HG03469 (cell line): ENCODE data around the gene CD6.
"Not testable (repeated sequence)": the region's sequence is repeated elsewhere in the genome, so short reads cannot be mapped to it uniquely, and the experiment has no call there.

Experiments used
- ATAC-seq: cut with Tn5 transposase; IDR thresholded peaks from one replicate; pipeline ENCODE4 v1.9.1; 2021; ENCODE audit warnings: mild to moderate bottlenecking, moderate library complexity, moderate number of reproducible peaks; ENCODE audit not compliant: unreplicated experiment

CD6 gene

DNA sequence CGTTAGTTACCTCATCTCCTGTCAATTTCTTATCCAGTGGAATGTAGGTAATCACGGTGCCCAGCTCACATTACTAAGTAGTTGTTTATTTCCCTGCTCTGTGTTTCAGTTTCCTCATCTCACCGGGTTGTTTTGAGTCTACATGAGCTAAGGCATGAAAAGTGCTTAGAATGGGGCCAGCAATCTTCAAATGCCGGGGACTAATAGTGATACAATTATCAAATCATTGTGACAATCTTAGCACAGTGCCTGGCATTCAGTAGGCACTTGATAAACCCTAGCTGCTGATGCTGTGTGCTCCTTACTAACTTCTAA lies 77.5 kb downstream of the CD6 start:
- ATAC-seq, result no peak

DNA sequence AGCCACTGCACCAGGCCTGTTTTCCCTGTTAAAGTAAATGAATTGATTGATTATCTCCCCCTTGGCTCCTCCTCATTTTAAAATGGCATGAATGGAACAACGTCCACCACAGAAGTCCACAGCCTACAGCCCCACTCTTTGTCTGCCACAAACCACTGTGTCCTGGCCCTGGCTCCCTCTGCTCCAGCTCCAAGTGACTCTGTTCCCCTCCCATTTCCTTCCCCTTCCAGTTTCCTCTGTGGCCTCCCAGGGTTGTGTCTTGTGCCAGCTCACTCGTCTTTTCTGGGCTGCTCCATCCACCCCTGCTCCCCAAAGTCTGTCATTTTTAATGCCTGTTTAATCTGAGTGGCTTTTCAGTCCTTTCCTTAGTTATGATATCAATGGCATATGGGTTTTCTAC lies 78.4 kb downstream of the CD6 start:
- no peak for ATAC-seq

DNA sequence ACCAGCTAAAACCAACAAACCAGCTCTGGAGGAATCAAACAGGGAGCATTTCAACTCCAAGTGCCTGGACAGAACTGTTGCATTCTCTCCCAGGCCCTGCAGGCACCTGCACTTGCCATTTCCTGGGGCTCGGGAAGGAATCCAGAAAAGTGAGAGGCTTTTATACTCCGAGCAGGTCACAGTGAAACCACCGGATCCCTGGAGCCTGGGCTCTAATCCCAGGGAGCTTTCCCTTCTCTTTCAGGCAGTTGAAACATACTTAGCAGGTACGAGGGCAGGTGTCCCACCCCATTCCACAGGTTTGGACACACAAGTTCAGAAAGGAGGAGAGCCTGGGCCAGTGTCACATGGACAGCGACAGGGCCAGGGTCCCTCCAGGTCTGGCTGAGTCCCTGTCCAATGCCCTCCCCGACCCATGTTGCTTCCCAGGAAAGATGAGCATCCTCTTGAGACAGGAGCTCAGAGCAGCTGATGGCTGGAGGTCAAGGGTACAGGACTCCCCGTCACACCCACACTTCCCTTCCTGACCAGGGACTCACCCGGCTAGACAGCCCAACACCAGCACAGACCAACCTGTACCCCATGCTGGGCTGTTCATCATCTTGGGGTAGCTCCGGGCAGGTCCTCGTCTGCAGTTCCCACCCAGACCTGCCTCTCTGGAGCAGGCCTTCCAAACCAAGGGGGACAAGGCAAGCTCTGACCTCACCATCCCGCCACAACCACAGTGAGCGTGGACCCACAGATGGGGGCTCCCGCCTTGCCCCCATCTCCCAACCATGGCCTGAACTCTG lies 80.9 kb downstream of the CD6 start:
- no peak for ATAC-seq

DNA sequence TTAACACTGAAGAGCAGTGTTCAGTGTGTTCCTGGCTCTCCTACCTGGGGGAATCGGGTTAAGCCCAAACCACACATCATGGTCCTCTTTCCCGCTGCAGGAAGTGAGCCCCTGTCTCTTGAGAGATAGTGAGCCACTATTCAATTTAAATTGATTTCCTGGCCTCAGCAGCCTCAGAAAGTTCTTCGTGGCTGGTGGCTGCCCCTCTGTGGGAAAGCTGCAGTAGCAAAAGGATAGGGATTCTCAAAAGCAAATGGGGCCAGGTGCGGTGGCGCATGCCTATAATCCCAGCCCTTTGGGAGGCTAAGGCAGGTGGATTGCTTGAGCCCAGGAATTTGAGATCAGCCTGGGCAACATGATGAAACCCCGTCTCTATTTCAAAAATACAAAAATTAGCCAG lies 81.7 kb downstream of the CD6 start:
- no peak for ATAC-seq

DNA sequence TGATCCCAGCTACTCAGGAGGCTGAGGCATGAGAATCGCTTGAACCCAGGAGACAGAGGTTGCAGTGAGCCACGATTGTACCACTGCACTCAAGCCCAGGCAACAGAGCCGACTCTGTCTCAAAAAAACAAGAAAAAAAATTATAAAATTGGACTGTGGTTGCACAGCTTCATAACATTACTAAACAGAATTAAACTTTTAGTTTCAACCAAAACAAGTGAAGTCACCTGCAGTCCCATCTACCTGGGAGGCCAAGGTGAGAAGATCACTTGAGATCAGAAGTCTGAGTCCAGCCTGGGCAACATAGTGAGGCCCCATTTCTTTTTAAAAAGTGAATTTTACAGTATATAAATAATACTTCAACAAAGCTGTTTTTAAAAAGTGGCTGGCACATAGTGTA lies 83.0 kb downstream of the CD6 start:
- no peak for ATAC-seq

DNA sequence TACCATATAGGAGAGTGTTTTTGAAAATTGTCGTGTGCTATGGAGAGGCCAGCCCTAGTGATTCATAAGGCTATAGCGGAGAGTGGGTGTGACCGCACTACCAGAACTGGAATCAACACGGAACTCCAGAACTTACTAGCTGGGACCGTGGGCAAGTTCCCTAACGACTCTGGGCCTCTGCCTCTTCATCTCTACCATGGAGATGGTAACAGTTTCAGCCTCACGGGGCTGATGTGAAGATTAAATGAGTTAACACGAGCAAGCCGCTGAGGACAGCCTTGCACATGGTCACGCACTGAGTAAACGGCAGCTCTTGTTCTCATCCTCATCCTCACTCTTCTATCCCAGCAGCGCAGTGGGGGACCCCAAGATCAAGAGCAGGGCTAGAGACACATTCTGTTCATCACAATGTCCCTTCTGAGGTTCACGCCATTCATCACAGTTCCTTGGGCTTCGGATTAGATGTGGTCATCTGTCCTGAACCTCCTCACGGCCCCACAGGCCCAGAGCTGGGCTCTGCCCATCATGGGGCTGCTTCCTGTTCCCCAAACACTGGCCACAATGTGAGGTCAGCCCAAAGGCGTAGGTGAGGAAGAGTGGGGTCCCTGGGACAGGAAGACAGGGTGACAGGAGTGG lies 83.6 kb downstream of the CD6 start:
- no peak for ATAC-seq

DNA sequence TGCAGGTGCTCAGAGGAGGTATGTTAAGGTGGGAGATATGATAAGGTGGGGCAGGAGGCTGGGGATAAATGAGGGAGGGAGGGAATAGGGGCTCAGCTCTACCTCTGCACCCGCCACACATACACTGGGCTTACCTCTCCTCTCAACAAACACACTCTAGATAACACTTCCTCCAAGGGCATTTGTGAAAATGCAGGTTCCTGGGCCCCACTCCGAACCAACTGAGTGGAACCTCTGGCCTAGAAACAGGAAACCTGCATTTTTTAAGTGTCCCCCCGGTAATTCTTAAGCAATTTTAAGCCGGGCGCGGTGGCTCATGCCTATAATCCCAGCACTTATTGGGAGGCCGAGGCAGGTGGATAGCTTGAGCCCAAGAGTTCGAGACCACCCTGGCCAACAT lies 84.3 kb downstream of the CD6 start:
- ATAC-seq, result no peak

DNA sequence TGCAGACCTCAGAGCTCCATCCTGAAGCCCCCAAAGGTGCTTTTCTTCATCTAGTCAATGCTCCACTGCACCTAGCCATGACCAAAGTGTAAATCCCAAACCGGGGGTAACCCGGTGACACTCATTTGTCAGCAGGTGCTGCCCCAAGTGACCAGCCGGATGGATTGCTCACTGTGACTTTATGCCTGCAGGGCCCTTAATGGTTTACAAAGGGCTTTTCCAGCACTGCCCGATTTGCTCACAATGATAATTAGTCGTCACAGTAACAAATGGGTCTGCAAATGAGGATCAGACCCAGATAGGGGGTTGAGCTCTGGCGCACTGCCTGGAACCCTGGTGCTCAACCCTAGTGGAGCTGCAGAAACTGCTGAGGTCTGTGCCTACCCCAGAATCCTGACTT lies 85.1 kb downstream of the CD6 start:
- no peak for ATAC-seq

DNA sequence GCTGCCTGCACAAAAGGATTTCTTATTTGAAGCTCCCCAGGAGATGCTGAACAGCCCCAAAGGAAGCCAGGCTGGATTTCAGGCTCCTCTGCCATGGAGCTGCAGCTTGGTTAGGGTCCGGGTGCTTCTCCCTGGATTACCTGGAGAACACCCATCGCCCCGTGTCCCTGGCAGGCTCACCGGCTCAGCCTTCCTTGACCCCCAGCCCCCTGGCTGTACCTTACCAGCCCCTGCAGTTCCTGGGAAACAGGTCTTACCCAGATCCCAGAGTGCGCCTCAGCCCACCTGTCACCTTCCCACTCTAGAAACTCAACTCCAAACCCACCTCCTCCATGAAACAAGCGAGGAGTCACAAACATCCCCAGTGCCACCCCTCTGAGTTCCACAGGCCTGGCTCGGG lies 85.5 kb downstream of the CD6 start:
- ATAC-seq, result no peak

DNA sequence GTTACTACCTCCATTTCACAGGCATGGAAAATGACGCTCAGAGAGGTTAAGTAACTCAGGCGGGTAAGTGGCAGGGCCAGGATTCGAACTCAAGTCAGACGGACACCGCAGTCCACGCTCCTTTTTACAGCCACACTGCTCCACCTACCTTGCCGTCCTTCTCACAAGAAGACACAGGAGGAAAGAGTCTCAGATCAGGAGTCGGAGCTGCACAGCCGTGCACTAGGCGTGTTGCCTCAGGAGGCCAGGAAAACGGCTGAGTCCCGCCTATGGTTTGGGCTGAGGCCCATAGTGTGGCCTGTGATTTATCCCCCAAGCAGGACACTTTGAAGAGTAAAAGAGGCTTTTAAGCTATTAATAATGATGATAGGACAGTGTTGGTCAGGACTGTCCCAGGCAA lies 86.1 kb downstream of the CD6 start:
- ATAC-seq, result no peak

DNA sequence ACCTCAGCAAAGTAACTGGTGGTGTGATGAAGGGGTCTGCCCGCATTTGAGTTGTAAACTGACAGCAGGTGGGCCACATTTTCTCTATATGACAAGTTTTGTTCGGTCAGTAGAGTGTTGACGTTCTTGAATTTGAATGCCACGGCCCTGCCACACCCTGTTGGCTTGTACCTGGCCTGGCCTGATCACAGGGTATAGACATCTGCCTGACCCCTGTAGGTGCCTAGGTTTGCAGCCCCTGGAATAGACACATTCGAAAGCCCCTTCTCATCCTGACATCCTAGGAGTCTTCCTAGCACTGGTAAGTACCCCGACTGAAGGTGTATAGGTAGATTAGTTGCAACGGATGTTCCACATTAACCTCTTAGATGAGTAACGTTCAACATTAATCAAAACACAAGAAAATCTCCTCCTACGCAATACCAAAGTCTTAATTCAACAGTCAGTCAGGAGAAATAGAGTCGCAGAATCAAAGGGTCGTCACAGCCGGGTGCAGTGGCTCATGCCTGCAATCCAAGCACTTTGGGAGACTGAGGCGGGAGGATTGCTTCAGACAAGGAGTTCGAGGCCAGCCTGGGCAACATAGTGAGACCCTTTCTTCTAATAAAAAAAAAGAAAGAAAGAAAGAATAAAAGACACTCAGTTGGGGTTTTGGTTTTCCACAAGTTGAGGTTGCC lies 87.2 kb downstream of the CD6 start:
- ATAC-seq, result no peak

DNA sequence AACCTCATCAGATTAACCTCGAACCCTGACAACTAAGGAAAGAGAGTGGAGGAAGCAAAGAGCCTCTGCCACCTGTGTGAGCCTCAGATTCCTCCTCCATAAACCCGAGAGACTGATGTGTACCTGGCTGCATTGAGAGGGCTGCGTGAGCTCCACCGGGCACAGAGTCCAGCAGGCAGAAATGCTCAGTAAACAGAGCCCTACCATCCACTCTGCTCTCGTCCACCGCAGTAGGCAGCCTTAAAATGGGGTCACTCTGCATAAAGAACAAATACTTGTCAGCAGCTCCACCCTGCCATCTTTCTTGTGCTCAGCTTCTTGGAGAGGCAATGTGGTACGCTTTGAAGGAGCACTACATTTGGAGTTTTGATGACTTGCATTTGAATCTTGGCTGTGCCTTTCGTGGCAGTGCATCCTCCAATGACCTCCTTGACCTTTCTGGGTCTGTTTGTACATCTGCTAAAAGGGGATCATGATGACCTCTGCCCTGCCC lies 87.8 kb downstream of the CD6 start:
- ATAC-seq, result no peak

DNA sequence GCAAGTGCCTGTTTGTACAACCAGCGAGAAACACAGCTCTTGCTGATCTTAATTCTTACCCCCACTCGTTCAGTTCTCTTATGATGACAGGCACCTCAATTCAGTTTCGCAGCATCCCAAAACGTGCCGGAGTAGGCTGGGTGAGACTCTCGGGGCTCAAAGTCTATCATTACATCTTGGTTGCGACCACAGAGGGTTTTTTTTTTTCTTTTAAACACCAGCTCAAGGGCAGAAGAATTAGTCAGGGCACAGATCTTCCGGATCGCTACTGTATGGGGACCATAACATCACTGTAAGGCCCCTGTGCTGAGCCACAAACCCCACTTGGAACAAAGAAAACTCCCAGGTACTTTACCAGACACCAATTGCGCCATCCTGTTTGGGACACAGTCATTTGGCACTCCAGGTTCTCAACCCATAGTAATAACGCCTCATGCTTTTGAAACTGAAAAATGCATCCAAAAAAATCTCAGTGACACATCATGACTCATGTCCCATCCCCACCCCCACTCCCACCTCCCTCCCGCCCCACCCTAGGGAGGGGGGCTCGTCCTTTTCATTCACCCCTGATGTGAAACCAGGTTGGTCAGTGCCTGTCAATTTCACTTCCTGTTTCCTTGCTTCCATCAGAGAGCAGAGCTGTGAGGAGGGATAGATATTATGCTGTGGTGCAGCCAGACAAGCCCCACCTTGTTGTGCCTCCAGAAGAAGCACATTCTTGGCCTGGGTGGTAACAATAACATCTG lies 89.8 kb downstream of the CD6 start:
- peak; percentile 54 for ATAC-seq

DNA sequence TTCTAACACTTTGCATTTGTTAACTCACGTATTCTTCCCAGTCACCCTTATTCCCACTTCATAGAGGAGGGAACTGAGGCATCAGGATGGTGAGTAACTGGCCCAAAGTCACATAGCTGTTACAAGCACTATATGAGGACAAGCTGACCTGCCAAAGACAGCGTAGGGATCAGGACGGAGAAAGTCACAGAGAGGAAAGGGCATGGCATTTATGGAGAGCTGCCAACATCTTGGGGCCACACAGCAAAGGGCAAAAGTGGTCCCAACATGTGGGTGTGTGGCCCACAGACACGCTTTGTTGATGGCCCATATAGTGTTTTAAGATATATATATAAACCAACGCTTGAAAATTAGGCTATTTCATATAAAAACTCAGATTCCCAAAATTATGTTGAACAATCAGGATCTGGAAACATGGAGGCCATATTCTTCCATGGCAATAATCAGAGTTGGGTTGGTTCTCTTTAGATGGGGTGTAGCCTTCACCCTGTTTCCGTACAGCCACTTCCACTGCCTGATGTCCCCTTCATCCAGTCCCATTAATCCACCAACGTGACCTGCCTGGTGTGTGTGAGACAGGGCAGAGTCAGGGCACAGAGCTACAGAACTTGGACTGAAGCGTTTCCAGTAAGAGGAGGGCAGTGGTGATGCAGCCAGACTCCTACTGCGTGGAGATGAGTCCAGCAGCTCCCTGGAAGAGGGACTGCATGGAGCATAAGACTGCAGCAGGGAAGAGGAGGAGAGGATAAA lies 90.9 kb downstream of the CD6 start:
- ATAC-seq, result no peak

DNA sequence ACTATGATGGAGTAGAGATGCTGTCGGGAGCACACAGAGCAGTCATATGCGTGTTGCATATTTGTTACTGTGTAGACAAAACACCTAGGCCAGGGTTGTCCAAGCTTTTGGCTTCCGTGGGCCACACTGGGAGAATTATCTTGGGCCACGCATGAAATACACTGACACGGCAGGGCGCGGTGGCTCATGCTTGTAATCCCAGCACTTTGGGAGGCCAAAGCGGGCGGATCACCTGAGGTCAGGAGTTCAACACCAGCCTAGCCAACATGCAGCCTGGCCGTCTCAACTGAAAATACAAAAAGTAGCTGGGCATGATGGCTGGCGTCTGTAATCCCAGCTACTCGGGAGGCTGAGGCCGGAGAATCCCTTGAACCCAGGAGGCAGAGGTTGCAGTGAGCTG lies 93.8 kb downstream of the CD6 start:
- ATAC-seq, result not testable (repeated sequence)

DNA sequence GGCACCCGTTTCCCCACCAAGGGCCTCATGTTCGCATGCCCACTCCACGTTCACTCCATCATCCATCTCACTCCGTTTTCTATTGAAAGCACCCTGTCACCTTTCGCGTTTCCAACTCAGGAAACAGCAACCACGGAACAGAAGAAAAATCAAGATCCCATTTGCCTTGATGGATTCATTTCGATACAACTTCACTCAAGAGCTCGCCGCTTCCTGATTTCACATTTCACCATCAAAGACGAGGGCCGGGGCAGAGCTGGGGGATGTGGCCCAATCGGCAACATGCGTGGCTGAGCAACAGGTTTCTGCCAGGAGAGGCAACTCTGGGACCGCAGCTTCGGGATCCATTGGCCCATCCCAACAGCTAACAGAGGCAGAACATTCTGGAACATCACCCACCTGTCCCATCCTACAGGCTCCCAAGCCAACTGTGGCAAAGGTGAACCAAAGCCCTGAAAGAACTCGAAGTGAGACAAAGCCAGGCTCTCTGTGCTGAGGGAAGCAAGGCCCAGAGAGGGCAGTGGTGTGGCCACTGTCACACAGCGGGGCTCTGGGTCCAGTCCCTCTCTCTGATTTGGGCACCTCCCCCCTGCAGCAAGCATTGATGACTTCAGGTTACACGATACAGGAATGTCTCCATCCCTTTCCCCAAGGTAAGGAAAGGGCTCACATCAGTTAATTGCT lies 94.6 kb downstream of the CD6 start:
- no peak for ATAC-seq

DNA sequence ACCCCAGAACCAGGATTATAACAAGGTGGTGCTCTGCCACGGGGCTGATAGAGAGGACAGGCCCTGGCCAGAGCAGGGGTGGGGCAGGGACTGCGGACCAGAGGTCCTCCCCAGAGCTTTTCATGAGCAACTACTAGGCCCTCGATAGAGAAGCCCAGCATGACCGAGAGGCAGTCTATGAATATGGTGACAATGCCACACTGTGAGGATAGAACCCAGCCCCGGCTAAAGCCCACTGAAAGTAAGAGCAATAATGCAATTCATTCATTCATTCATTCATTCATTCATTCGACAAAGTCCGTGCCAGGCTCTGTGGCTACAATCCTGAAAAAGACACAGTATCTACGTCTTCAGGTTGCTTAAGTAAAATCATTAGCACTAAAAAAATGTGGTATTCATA lies 95.2 kb downstream of the CD6 start:
- no peak for ATAC-seq

DNA sequence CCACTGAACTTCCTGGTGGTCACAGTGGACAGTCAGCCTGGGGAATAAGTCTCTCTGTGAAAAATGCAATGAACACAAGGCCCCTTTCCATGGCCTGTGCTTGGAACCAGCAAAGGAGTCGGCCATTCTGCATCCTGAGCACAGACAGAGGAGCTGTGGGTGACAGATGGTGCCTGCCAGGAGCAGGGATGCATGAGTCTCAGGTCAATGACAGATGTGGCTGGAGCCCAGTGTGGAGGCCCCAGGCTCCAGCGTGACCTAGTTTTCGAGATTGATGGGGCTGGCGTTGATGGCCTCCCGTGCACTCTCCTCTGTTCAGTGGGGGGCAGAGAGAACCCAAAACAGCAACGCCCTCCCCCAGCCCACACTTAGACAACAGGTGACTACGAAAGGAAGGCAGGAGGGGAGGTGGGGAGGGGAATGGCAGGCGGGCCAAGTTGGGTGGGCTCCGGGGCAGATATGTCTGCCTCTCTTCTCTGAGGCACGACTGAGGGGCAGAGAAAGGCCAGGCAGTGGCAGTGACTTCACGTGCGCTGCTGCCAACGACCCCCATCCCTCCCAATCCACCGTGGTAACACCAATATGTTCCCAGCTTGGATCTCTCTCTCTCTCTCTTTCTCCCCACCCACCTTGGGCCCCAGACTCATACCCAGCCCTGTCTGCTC lies 96.4 kb downstream of the CD6 start:
- no peak for ATAC-seq

DNA sequence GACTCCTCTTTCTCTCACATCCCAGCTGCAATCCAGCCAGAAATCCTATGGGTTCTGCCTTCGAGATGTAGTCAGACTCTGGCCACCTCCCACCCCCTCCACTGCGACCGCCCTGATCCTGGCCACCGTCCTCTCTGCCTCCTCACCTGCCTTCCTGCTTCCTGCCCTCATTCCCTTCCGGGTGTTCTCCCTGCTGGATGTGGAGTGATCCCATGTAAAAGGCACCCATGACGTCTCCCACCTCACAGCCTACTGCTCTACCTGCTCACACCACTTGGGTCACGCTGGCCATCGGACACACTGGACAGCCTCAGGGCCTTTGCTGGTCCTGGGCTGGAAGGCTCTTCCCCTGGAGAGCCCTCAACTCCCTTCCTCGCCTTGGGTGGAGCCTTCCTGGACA lies 97.1 kb downstream of the CD6 start:
- no peak for ATAC-seq

DNA sequence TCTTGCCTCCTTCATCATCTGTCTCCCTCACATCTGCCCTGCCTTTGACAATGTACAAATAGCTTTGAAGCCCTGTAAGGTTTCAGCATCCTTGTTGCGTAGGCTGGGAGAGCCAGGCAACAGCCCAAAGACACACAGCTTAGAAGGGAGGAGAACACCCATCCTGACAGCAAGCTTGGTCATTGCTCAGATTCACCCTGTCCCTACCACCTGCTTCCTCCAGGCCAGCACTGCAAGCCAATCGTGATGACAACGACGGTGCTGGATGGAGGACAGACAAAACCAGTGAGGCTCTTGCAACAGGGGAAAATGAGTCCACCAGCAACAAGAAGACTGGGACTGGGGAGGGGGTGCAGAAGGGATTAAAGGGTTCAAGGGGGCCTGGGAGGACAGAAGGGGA lies 97.9 kb downstream of the CD6 start:
- ATAC-seq, result no peak
